SH-SY5Y (cell line): ENCODE data around the gene CDAN1.

Experiments
- GATA2 ChIP-seq: IDR thresholded peaks from 2 replicates; pipeline ENCODE4 v1.6.1; 2011; ENCODE audit warnings: mild to moderate bottlenecking, low read depth, low read length
- GATA3 ChIP-seq: IDR thresholded peaks from 2 replicates; pipeline ENCODE4 v1.6.1; 2011; ENCODE audit warnings: low read depth, mild to moderate bottlenecking, low read length, moderate library complexity

DNA sequence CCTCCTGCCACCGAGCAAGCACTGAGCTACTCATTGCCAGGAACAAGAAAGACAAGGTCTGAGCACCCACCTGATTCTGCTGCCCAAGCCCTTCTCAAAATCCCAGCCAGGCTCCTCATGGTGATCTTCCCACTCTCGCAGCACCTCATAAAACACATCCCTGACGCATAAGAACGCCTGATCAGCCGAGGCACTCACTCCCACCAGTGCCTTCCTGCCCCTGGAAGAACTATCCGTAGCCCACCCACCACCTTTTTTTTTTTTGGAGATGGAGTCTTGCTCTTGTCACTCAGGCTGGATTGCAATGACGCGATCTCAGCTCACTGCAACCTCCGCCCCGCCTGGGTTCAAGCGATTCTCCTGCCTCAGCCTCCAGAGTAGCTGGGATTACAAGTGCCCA lies 3.9 kb downstream of the CDAN1 start:
- TF ChIP-seq GATA2 (no peak), GATA3 (no peak)
